GM12872 (cell line): ENCODE results near the gene EP400.

Experiments
- TF ChIP-seq, protein P1 (sequence below): IDR thresholded peaks from 3 replicates; pipeline ENCODE4 v1.5.1; 2011; ENCODE audit warnings: low read depth, mild to moderate bottlenecking, low read length, moderate library complexity; ENCODE audit not compliant: insufficient read depth

Gene EP400

DNA sequence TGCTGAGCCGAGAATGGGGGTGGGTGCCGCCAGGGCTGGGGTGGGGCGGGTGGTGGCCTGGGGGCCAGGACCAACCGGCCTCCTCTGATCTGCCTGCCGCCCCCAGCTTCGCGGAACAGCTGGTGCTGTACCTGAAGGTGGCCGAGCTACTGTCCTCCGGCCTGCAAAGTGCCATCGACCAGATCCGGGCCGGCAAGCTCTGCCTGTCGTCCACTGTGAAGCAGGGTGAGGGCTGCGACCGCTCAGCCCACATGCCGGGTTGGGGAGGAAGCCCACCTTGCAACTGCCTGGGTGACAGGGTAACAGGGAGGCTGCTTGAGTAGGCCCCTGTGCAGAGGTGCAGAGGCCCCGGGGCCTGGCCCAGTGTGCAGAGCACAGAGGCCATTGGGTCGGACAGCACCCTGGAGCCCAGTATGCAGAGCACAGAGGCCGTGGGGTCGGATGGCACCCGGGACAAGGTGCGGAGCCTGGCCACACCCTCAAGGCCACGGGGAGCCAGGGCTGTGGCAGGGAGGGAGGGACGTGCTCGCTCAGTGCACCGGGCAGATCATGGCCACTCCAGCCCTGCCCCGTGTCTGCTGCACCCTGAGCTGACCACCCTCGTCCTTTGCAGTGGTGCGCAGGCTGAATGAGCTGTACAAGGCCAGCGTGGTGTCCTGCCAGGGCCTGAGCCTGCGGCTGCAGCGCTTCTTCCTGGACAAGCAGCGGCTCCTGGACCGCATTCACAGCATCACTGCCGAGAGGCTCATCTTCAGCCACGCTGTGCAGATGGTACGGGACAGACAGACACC lies 30.2 kb upstream of the EP400 start:
- TF ChIP-seq, protein P1, sequence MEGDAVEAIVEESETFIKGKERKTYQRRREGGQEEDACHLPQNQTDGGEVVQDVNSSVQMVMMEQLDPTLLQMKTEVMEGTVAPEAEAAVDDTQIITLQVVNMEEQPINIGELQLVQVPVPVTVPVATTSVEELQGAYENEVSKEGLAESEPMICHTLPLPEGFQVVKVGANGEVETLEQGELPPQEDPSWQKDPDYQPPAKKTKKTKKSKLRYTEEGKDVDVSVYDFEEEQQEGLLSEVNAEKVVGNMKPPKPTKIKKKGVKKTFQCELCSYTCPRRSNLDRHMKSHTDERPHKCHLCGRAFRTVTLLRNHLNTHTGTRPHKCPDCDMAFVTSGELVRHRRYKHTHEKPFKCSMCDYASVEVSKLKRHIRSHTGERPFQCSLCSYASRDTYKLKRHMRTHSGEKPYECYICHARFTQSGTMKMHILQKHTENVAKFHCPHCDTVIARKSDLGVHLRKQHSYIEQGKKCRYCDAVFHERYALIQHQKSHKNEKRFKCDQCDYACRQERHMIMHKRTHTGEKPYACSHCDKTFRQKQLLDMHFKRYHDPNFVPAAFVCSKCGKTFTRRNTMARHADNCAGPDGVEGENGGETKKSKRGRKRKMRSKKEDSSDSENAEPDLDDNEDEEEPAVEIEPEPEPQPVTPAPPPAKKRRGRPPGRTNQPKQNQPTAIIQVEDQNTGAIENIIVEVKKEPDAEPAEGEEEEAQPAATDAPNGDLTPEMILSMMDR, result no peak

DNA sequence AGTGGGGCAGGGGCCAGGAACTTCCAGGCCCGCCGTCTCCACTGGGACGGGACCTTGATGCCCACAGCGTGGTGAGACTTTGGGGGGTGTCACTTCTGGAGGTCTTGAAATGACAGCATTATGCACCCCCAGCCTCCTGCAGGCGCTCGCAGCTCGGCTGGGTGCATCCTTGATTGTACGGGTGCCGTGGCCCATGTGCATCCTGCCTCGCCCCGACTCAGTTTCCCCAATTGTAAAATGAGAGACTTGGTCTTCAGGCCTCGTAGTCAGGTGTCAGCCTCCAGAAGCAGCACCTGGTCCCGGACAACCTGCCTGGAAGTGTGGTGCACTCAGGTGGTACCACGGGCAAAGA lies 29.6 kb upstream of the EP400 start:
- TF ChIP-seq, protein P1, result no peak

DNA sequence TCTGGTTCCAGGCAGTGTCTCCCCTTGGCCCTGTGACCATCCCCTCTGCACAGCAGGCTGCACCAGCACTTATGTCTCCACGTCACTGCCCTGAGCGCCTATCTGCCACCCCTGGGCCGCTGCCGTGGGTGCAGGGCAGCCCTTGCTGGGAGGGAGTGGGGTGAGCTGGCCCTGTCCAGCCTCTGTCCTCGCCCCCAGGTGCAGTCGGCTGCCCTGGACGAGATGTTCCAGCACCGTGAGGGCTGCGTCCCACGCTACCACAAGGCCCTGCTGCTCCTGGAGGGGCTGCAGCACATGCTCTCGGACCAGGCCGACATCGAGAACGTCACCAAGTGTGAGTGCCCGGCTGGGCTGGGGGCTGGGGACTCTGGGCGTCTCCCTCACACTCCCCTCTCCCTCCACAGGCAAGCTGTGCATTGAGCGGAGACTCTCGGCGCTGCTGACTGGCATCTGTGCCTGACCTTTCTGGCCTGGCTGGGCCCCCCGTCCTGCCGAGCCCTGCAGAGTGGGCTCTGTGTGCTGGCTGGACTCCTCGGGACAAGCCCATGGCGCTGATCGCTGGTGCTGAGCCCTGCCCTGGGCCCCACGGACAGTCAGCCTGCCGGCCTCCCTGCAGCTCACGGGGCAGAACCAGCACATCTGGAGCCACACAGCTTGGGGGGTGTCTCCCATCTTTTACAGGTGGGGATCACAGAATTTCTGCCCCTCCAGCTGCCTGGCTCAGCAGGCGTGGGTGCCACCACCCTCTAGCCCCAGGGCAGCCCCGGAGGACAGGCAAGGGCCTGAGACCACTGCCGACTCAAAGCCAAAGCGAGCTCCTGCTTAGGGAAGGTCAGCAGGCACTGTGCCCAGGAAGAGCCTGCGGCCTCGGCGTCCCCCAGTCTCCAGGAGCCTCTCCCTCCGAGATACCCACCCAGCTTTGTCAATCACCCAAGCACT lies 28.6 kb upstream of the EP400 start:
- TF ChIP-seq, protein P1, result no peak

DNA sequence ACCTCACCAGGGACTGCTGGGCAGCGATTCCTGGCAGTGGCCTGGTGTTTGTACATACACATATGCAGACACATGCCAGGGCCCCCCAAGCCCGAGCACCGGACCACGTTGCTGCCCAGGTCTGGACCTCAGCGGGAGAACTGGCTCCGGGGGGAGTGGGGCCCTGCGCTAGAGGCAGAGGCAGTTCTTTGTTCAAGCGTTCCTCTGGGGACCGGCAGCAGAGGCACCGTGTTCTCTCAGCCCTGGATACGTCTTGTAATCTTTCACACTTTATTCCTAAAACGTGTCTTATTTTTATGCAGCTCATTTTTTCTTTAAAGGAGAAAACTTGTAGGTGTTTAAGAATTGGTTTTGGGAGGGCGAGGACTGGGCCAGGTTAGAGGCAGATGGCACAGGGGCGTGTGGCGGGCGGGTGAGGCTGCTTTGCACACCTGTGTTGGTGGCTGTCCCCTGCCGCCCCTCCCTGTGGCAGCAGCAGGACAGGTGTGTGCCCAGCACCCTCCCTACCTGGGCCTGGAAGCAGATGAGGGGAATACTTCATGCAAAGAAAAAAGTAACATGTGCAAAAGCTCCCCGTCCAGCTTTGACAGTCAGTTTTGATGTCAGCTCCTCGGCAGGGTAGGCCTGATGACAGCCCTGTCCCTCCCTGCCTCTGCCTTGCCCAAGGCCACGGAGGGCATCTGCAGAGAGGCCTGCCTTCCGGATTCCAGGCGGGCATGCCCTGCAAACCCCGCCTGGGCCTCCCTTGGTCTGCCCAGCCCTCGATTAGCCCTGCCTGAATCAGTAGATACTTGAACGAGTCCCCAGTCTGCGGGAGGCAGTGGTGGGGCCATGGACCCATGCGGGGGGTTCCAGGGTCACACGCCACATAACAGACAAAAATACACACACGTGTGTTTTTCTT lies 27.6 kb upstream of the EP400 start:
- TF ChIP-seq, protein P1, result no peak

DNA sequence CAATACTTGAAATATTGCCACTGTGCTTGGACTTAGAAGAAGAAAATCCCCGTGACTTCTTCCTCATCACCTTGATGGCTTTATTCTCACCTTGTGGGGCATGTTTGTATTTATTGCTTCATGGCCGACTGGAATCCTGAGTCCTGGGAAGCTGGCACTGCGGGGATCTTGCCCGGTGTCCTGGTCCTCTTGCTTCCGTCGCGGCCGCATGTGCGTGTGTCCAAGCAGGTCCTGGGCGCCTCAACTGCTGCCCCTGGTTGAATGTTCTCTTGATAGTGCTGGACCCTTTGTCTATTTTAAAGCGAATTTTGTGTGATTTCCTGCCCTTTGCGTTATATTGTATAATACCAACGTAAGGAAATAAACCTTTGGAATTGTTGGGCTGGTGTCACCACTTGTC lies 27.0 kb upstream of the EP400 start:
- TF ChIP-seq, protein P1, result no peak

DNA sequence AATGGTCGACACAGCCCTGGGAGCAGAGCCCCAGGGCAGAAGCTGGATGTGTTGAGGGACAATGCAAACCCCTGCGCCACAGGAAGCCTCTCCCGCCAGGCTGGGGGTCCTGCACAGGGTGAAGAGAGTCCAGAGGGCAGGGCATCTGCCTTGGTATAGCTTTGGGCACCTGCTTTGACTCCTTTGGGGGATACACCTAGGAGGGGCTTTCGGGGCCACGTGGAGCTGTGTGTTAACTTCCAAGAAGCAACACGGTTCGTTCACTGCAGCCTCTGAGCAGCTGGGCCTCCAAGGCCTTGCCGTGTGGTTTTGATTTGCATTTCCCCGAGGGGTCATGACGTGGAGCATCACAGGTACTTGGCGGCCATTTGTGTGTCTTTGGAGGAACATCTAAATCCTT lies 26.5 kb upstream of the EP400 start:
- TF ChIP-seq, protein P1, result no peak
